K562 (cell line): ENCODE measurements around the gene PRKAR2B. TPM values are rescaled to one million over a fixed set of nuclear protein-coding genes. Genes with fewer than 3 reads are reported as not detected.

Experiments
- ATF7 ChIP-seq: fragments of 450-650 bp; IDR thresholded peaks from 2 replicates; pipeline ENCODE4 v1.7.1; 2014; ENCODE audit warnings: mild to moderate bottlenecking, moderate library complexity
- CBX3 ChIP-seq, 2 experiments: IDR thresholded peaks; 1 replicate in 1 of 2; 2 replicates in 1 of 2; pipeline ENCODE4 v1.6.1; 2012; ENCODE audit warnings: inconsistent platforms in 2 of 2, low read length in 2 of 2, borderline replicate concordance in 1 of 2, control low read depth in 1 of 2
- CCAR2 ChIP-seq: fragments of 200-400 bp; formaldehyde crosslinking; IDR thresholded peaks from 2 replicates; pipeline ENCODE4 v1.6.1; 2017; ENCODE audit warnings: mild to moderate bottlenecking, low read depth, low read length
- EHMT2 ChIP-seq: fragments of 450-650 bp; IDR thresholded peaks from 2 replicates; pipeline ENCODE4 v1.6.1; 2018; ENCODE audit warnings: antibody characterized with exemption
- HCFC1 ChIP-seq: IDR thresholded peaks from 2 replicates; pipeline ENCODE4 v1.6.1; 2012; ENCODE audit warnings: low read depth, low read length, improper control_type of control experiment
- MCM3 ChIP-seq: fragments of 450-650 bp; IDR thresholded peaks from 2 replicates; pipeline ENCODE4 v1.6.1; 2016
- MCM7 ChIP-seq, 2 experiments: fragments of 450-650 bp; IDR thresholded peaks; 2 replicates each; pipeline ENCODE4 v1.6.1; 2016 to 2018
- NELFE ChIP-seq: IDR thresholded peaks from 2 replicates; pipeline ENCODE4 v1.6.1; 2011; ENCODE audit warnings: mild to moderate bottlenecking; ENCODE audit not compliant: insufficient read depth, insufficient read length
- NFE2 ChIP-seq: IDR thresholded peaks from 2 replicates; pipeline ENCODE4 v1.6.1; 2014; ENCODE audit warnings: antibody characterized with exemption, low read depth
- PHTF2 ChIP-seq: fragments of 250-450 bp; sonication (Bioruptor Pico); IDR thresholded peaks from 2 replicates; pipeline ENCODE4 v1.5.0; 2021; ENCODE audit warnings: mild to moderate bottlenecking
- RFX7 ChIP-seq: fragments of 250-450 bp; sonication (Bioruptor Pico); IDR thresholded peaks from 2 replicates; pipeline ENCODE4 v1.5.1; 2021; ENCODE audit warnings: mild to moderate bottlenecking
- SMAD2 ChIP-seq: fragments of 150-350 bp; IDR thresholded peaks from 2 replicates; pipeline ENCODE4 v1.6.1; 2014; ENCODE audit warnings: low read depth, mild to moderate bottlenecking, low read length
- SOX6 ChIP-seq: fragments of 450-650 bp; IDR thresholded peaks from 2 replicates; pipeline ENCODE4 v1.6.1; 2014; ENCODE audit warnings: mild to moderate bottlenecking
- ZKSCAN3 ChIP-seq: fragments of 250-450 bp; sonication (Bioruptor Pico); IDR thresholded peaks from 2 replicates; pipeline ENCODE4 v1.4.0; 2020
- ZNF143 ChIP-seq: sonication (generic); formaldehyde crosslinking; IDR thresholded peaks from 2 replicates; pipeline ENCODE4 v1.9.0; 2022; ENCODE audit warnings: mild to moderate bottlenecking, missing genetic modification reagents
- polyA plus RNA-seq, 8 experiments: library from polyadenylated mRNA; depleted of rRNA in 4 of 8; stranded (reverse) in 5 of 8; unstranded in 3 of 8; fragments of >200 nt; fragmentation: Nextera tagmentation in 2 of 8; fragmentation: Illumina TruSeq in 1 of 8; extraction: Ambion mirVana in 2 of 8; extraction: Trizol in 1 of 8; gene quantifications; 2 replicates each; pipeline versions ENCODE4 v1.2.1 to v1.2.3, GENCODE V29; 2011 to 2014; ENCODE audit warnings: inconsistent platforms in 1 of 8, missing spikeins in 1 of 8
- total RNA-seq, 7 experiments: library from RNA; depleted of rRNA in 6 of 7; stranded (reverse); fragments of >200 nt in 6 of 7; fragmentation: Illumina TruSeq in 2 of 7; extraction: Trizol in 2 of 7; gene quantifications; 2 replicates each; pipeline versions ENCODE4 v1.2.1 to v1.2.3, GENCODE V29; 2011 to 2021; ENCODE audit warnings: low replicate concordance in 1 of 7
- TF ChIP-seq, protein P1 (sequence below): sonication (generic); formaldehyde crosslinking; IDR thresholded peaks from 2 replicates; pipeline ENCODE4 v1.8.1; 2023; ENCODE audit warnings: mild to moderate bottlenecking, missing genetic modification reagents
- TF ChIP-seq, protein P2 (sequence below): fragments of 200-800 bp; sonication (Bioruptor generic); IDR thresholded peaks from 2 replicates; pipeline ENCODE4 v1.6.1; 2017; ENCODE audit warnings: missing genetic modification characterization, missing compliant biosample characterization
- TF ChIP-seq, protein P3 (sequence below): sonication (generic); IDR thresholded peaks from 2 replicates; pipeline ENCODE4 v1.6.1; 2016
- TF ChIP-seq, protein P4 (sequence below): fragments of 450-650 bp; formaldehyde crosslinking; IDR thresholded peaks from 2 replicates; pipeline ENCODE4 v1.4.0; 2020; ENCODE audit warnings: mild to moderate bottlenecking
- TF ChIP-seq, protein P5 (sequence below): fragments of 200-800 bp; sonication (Bioruptor generic); IDR thresholded peaks from 2 replicates; pipeline ENCODE4 v1.6.1; 2016; ENCODE audit warnings: missing genetic modification characterization, missing compliant biosample characterization

PRKAR2B gene
- total and polyA plus RNA-seq, 9 of the 15 experiments (the other 6 are each of a cell fraction or from before 2014, with no cell fraction given), result 59.0 to 173 (median 129) TPM

DNA sequence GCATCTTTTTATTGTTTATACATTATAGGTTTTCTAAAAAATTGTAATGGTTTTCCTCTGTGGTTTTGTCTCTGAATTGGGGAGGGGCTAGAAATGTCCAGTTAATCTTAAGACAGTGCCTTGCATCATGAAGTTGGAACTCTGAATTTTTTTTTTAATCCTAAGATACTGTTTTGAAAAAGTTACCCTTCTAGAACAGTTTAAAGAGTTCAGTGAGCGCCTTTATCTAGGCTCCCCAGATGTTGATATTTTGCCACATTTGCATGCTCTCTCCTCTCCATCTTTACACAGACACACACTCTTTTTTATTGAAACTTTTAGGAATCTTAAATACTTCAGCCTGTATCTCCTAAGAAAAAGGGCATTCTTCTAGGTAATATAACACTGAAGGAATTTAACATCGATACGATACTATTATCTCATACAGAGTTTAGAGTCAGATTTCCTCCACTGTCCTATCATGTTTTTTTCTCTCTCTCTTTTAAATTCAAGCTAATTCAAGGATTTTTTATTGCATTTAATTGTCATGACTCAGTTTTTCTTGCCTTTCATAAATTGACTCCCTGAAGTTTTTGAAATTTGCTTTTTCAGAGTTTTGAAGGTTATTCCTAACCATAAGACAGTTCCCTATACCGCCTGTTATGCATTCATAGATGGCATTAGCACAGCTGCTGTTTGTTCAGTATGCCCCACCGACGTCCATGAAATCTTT, 31.5 kb downstream of the PRKAR2B start (continued):
- TF ChIP-seq MCM7 (IDR thresholded peaks at IDR 0.05) (no peak), HCFC1 (no peak), EHMT2 (no peak), ATF7 (no peak), ZKSCAN3 (CRISPR knock-in tag) (no peak), CCAR2 (no peak), RFX7 (CRISPR knock-in tag) (no peak), SOX6 (peak; percentile 53), CBX3 (IDR thresholded peaks at IDR 0.05; ENCODE audit: borderline replicate concordance in 1 of 2, low read length in 2 of 2) (peak in 1 of 2 experiments; percentile 36; a peak in 1 of 3 replicates), NELFE (no peak), NFE2 (no peak), ZNF143 (CRISPR knock-in tag) (no peak), SMAD2 (no peak), PHTF2 (CRISPR knock-in tag) (no peak), MCM3 (no peak)
- TF ChIP-seq, protein P1, sequence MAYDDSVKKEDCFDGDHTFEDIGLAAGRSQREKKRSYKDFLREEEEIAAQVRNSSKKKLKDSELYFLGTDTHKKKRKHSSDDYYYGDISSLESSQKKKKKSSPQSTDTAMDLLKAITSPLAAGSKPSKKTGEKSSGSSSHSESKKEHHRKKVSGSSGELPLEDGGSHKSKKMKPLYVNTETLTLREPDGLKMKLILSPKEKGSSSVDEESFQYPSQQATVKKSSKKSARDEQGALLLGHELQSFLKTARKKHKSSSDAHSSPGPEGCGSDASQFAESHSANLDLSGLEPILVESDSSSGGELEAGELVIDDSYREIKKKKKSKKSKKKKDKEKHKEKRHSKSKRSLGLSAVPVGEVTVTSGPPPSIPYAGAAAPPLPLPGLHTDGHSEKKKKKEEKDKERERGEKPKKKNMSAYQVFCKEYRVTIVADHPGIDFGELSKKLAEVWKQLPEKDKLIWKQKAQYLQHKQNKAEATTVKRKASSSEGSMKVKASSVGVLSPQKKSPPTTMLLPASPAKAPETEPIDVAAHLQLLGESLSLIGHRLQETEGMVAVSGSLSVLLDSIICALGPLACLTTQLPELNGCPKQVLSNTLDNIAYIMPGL (CRISPR knock-in tag), result no peak
- TF ChIP-seq, protein P2, sequence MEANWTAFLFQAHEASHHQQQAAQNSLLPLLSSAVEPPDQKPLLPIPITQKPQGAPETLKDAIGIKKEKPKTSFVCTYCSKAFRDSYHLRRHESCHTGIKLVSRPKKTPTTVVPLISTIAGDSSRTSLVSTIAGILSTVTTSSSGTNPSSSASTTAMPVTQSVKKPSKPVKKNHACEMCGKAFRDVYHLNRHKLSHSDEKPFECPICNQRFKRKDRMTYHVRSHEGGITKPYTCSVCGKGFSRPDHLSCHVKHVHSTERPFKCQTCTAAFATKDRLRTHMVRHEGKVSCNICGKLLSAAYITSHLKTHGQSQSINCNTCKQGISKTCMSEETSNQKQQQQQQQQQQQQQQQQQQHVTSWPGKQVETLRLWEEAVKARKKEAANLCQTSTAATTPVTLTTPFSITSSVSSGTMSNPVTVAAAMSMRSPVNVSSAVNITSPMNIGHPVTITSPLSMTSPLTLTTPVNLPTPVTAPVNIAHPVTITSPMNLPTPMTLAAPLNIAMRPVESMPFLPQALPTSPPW (CRISPR knock-in tag), result no peak
- TF ChIP-seq, protein P3, sequence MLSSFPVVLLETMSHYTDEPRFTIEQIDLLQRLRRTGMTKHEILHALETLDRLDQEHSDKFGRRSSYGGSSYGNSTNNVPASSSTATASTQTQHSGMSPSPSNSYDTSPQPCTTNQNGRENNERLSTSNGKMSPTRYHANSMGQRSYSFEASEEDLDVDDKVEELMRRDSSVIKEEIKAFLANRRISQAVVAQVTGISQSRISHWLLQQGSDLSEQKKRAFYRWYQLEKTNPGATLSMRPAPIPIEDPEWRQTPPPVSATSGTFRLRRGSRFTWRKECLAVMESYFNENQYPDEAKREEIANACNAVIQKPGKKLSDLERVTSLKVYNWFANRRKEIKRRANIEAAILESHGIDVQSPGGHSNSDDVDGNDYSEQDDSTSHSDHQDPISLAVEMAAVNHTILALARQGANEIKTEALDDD, result no peak
- TF ChIP-seq, protein P4, sequence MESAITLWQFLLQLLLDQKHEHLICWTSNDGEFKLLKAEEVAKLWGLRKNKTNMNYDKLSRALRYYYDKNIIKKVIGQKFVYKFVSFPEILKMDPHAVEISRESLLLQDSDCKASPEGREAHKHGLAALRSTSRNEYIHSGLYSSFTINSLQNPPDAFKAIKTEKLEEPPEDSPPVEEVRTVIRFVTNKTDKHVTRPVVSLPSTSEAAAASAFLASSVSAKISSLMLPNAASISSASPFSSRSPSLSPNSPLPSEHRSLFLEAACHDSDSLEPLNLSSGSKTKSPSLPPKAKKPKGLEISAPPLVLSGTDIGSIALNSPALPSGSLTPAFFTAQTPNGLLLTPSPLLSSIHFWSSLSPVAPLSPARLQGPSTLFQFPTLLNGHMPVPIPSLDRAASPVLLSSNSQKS (CRISPR knock-in tag), result no peak
- TF ChIP-seq, protein P5, sequence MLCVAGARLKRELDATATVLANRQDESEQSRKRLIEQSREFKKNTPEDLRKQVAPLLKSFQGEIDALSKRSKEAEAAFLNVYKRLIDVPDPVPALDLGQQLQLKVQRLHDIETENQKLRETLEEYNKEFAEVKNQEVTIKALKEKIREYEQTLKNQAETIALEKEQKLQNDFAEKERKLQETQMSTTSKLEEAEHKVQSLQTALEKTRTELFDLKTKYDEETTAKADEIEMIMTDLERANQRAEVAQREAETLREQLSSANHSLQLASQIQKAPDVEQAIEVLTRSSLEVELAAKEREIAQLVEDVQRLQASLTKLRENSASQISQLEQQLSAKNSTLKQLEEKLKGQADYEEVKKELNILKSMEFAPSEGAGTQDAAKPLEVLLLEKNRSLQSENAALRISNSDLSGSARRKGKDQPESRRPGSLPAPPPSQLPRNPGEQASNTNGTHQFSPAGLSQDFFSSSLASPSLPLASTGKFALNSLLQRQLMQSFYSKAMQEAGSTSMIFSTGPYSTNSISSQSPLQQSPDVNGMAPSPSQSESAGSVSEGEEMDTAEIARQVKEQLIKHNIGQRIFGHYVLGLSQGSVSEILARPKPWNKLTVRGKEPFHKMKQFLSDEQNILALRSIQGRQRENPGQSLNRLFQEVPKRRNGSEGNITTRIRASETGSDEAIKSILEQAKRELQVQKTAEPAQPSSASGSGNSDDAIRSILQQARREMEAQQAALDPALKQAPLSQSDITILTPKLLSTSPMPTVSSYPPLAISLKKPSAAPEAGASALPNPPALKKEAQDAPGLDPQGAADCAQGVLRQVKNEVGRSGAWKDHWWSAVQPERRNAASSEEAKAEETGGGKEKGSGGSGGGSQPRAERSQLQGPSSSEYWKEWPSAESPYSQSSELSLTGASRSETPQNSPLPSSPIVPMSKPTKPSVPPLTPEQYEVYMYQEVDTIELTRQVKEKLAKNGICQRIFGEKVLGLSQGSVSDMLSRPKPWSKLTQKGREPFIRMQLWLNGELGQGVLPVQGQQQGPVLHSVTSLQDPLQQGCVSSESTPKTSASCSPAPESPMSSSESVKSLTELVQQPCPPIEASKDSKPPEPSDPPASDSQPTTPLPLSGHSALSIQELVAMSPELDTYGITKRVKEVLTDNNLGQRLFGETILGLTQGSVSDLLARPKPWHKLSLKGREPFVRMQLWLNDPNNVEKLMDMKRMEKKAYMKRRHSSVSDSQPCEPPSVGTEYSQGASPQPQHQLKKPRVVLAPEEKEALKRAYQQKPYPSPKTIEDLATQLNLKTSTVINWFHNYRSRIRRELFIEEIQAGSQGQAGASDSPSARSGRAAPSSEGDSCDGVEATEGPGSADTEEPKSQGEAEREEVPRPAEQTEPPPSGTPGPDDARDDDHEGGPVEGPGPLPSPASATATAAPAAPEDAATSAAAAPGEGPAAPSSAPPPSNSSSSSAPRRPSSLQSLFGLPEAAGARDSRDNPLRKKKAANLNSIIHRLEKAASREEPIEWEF (CRISPR knock-in tag), result no peak
